IPS-15b (cell line): ENCODE data around the gene SLC51A.

Source experiments
- H3K27me3 ChIP-seq: one replicate; pipeline ENCODE4 v1.6.1; 2013; ENCODE audit warnings: low read length; ENCODE audit not compliant: control insufficient read depth, insufficient read depth
- H3K36me3 ChIP-seq: one replicate; pipeline ENCODE4 v1.6.1; 2013; ENCODE audit warnings: low read length; ENCODE audit not compliant: control insufficient read depth, insufficient read depth
- H3K4me1 ChIP-seq: one replicate; pipeline ENCODE4 v1.6.1; 2013; ENCODE audit warnings: mild to moderate bottlenecking, low read length; ENCODE audit not compliant: control insufficient read depth, insufficient read depth
- H3K4me3 ChIP-seq: one replicate; pipeline ENCODE4 v1.5.1; 2013; ENCODE audit warnings: low read depth, low read length
- H3K9ac ChIP-seq: one replicate; pipeline ENCODE4 v1.6.1; 2013; ENCODE audit warnings: low read depth, mild to moderate bottlenecking, low read length
- H3K9me3 ChIP-seq: one replicate; pipeline ENCODE4 v1.6.1; 2013; ENCODE audit warnings: mild to moderate bottlenecking, low read length; ENCODE audit not compliant: control insufficient read depth, insufficient read depth

Gene SLC51A

GRCh38 chr3:196270499-196270898, 54.2 kb downstream of the SLC51A start:
- Histone ChIP-seq H3K9me3 (no peaks in the 10 kb centered on the region), H3K27me3 (no peaks in the 10 kb centered on the region), H3K4me1 (peaks cover 3% of the 10 kb centered on the region), H3K36me3 (peaks cover 12% of the 10 kb centered on the region), H3K9ac (no peak overlapping the region), H3K4me3 (no peak overlapping the region)

GRCh38 chr3:196272826-196273225, 56.5 kb downstream of the SLC51A start:
- Histone ChIP-seq H3K9me3 (no peaks in the 10 kb centered on the region), H3K9ac (no peak overlapping the region), H3K4me3 (no peak overlapping the region), H3K27me3 (no peaks in the 10 kb centered on the region), H3K36me3 (peaks cover 6% of the 10 kb centered on the region), H3K4me1 (peaks cover 3% of the 10 kb centered on the region)

GRCh38 chr3:196273655-196274054, 57.3 kb downstream of the SLC51A start:
- Histone ChIP-seq H3K9me3 (no peaks in the 10 kb centered on the region), H3K27me3 (no peaks in the 10 kb centered on the region), H3K4me1 (no peaks in the 10 kb centered on the region), H3K4me3 (no peak overlapping the region), H3K36me3 (peaks cover 6% of the 10 kb centered on the region), H3K9ac (no peak overlapping the region)

GRCh38 chr3:196274585-196274984, 58.3 kb downstream of the SLC51A start:
- H3K9me3 ChIP-seq: no peaks in the 10 kb centered on the region
- peaks cover 6% of the 10 kb centered on the region for H3K36me3 ChIP-seq
- H3K27me3 ChIP-seq: no peaks in the 10 kb centered on the region
- no peak overlapping the region for H3K4me3 ChIP-seq
- peaks cover 3% of the 10 kb centered on the region for H3K4me1 ChIP-seq
- H3K9ac ChIP-seq: no peak overlapping the region

- Histone ChIP-seq H3K4me3 (no peak overlapping the region), H3K27me3 (no peaks in the 10 kb centered on the region), H3K4me1 (peaks cover 3% of the 10 kb centered on the region), H3K9ac (no peak overlapping the region), H3K9me3 (no peaks in the 10 kb centered on the region), H3K36me3 (peaks cover 6% of the 10 kb centered on the region)
These were observed 58.8 kb downstream of the SLC51A start for GRCh38 chr3:196275126-196275525.

GRCh38 chr3:196280689-196281440, 64.5 kb downstream of the SLC51A start:
- Histone ChIP-seq H3K4me1 (peaks cover 8% of the 10 kb centered on the region), H3K4me3 (no peak overlapping the region), H3K9ac (no peak overlapping the region), H3K36me3 (no peaks in the 10 kb centered on the region), H3K9me3 (no peaks in the 10 kb centered on the region), H3K27me3 (no peaks in the 10 kb centered on the region)

GRCh38 chr3:196281962-196282361, 65.6 kb downstream of the SLC51A start:
- no peaks in the 10 kb centered on the region for H3K36me3 ChIP-seq
- no peak overlapping the region for H3K4me3 ChIP-seq
- H3K27me3 ChIP-seq: no peaks in the 10 kb centered on the region
- peaks cover 8% of the 10 kb centered on the region for H3K4me1 ChIP-seq
- no peaks in the 10 kb centered on the region for H3K9me3 ChIP-seq
- H3K9ac ChIP-seq: no peak overlapping the region
